Frontal cortex (tissue), 4 donors: ENCODE data around the gene APOL1. TPM values are rescaled to one million over a fixed set of nuclear protein-coding genes. Genes with fewer than 3 reads are reported as not detected.
"Not testable (repeated sequence)": the region's sequence is repeated elsewhere in the genome, so short reads cannot be mapped to it uniquely, and the experiment has no call there.

Source experiments
- DNase-seq, 2 donors: peaks; one replicate each; pipeline ENCODE4 v3.0.0; 2012; ENCODE audit warnings: low spot score in 2 of 2
- FAIRE-seq: peaks from 2 replicates; lab custom pipeline; 2012; peaks lifted over from hg19 to GRCh38; lab: Jason Lieb, UNC
- total RNA-seq: library from RNA; depleted of rRNA; stranded (reverse); fragments of >200 nt; gene quantifications from one replicate; pipeline ENCODE4 v1.2.3, GENCODE V29; 2014
- donor health status: control.
- donor health status: control.
- donor health status: control.

APOL1 gene
- total RNA-seq, 1 donor from 2014 or later, result 1.2 TPM

DNA sequence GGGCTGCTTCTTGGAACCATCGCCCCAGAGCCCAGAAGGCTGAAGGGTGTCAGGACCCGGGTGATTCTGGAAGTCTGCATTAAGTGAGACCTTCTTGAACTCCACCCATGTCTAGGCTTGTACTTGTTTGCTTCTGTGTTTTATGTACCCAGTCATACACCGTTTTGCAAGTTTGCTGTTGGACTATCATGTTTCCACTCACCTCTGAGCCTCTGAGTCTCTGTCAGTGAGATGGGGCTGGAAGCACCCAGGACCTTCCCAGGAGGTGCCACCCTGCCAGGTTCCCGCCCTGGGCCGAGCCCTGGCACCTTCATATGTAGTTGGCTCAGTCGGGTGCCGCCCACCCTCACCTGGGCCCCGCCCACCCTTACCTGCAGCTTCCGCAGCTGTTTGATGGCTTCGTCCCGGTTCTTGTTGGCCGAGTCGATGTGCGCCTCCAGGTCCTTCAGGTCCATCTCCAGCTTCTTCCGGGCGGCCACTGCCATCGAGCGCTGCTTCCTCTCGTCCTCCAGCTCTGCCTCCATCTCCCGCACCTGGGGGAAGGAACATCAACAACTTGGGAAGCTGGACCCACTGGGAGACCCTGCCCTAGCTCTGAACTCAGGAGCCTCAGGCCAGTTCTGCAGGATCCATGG is 35.1 kb downstream of the APOL1 start:
- FAIRE-seq, result no peak

DNA sequence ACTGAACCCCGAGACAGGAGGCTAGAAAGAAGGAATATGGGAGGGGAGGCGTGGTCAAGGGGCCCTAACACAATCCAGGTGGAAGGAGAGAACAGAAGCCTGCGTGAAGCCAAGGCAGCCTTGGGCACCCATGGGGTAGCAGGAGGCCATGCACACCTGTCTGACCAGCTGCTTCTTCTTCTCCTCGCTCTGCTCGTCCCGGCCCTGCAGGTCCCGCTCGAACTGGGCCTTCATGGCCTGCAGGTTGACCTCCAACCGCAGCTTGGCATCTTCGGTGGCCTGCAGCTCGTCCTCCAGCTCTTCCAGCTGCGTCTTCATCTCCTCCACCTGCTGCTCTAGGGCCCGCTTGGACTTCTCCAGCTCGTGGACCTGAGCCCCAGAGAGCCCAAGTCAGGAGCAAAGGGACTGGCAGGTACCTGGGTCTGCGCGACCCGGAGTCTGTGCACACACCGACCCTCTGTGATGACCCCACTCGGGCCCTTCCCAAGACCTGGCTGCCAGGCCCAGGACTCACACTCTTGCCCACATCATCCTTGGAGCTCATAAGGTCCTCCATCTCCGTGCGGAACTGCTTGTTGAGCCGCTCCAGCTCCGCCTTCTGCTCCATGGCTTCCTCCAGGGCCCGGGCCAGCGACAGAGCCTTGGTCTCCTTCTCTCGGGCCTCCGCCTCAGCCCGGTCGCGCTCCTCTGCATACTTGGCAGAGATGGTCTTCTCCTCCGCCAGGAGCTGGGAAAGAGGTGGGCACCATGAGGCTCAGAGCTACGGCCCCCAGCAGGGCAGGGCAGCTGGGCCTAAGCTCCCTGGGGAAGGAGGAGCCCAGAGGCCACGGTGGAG is 35.9 kb downstream of the APOL1 start:
- FAIRE-seq (no peak), DNase-seq (peak in 1 of 2 donors; percentile 17)

More for the DNA sequence above, 35.1 kb downstream of the APOL1 start:
- peak in 1 of 2 donors; percentile 17 for DNase-seq

DNA sequence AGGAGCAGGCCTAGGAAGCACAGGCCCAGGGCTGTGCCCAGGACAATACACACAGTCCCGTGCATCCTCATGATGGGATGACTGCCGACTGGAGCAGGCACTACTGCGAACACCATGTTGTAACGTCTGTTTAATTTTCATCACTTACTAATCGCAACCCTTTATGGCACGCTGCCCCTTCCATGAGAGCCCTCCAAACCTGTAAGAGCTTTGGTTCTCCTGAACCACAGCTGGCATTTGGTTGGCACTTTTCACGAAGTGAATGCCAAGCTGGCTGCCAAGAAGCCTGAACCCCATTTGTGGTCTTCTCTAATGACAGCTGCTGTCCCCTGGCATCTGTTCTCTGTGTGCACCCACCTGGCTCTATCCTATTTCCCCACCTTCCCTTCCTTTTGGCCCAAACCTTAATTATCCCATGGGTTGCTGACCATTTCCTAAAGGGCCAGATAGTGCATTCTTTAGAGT is 36.5 kb downstream of the APOL1 start:
- no peak for DNase-seq
- FAIRE-seq, result no peak

DNA sequence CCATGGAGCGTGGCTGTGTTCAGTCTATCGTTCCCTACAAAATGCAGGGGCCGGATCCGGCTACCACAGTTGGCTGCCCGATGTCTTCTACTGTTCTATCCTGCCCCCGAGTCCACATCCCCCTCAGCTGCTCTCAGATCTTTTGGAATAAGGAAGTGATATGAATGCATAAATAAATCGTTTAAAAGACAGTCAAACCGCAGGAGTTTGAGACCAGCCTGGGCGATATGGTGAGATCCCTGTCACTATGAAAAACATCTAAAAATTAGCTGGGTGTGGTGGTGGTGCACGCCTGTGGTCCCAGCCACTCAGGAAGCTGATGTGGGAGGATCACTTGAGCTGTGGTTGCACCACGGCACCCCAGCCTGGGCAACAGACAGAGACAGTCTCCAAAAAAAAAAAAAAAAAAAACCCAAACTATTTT is 37.0 kb downstream of the APOL1 start:
- not testable (repeated sequence) for FAIRE-seq, DNase-seq

DNA sequence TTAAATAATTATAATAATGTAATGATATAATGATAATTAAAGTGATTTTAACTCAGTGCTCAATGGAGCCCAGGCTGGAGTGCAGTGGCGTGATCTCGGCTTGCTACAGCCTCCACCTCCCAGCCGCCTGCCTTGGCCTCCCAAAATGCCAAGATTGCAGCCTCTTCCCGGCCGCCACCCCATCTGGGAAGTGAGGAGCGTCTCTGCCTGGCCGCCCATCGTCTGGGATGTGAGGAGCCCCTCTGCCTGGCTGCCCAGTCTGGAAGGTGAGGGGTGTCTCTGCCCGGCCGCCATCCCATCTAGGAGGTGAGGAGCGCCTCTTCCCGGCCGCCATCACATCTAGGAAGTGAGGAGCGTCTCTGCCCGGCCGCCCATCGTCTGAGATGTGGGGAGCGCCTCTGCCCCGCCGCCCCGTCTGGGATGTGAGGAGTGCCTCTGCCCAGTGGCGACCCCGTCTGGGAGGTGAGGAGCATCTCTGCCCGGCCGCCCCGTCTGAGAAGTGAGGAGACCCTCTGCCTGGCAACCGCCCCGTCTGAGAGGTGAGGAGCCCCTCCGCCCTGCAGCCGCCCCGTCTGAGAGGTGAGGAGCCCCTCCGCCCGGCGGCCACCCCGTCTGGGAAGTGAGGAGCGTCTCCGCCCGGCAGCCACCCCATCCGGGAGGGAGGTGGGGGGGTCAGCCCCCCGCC is 37.6 kb downstream of the APOL1 start:
- not testable (repeated sequence) for DNase-seq, FAIRE-seq

DNA sequence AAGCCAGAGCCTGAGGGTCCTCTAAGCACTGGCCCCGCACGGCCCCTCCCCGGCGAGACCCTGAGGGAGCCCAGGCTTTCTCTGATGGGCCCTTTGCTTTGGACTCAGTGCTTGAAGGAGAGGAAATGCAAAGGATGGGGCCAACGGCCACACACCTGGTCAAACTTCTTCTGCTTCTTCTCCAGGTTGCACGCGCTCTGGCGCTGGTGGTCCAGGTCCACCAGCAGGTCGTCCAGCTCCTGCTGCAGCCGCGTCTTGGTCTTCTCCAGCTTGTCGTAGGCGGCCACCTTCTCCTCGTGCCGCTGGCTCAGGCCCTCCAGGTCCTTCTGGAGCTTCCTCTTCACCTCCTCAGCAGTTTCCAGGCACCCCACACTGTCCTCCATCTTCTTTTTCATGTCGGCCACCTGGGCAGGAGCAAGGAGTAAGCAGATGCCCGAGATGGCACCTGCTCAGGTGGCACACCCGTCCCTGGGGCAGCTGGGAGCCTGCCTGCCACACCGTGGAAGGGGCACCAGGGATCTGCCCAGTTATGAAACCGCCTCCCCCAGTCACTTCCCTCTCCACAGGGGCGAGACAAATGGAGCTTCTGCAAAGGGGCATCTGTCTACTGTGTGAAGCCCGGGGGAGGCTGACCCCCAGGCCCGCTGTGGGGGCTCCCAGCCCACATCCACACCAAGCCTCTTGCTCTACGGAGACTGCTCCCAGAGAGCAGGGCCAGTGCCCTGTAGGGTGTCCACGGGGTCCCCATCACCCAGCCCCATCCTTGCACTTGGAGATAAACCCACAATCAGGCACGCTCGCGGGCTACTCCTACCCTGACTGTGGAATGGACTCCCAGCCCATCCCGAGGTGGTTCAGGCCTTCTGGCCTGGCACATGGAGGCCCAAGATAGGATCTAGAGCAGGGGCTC is 39.2 kb downstream of the APOL1 start:
- no peak for FAIRE-seq
- no peak for DNase-seq

DNA sequence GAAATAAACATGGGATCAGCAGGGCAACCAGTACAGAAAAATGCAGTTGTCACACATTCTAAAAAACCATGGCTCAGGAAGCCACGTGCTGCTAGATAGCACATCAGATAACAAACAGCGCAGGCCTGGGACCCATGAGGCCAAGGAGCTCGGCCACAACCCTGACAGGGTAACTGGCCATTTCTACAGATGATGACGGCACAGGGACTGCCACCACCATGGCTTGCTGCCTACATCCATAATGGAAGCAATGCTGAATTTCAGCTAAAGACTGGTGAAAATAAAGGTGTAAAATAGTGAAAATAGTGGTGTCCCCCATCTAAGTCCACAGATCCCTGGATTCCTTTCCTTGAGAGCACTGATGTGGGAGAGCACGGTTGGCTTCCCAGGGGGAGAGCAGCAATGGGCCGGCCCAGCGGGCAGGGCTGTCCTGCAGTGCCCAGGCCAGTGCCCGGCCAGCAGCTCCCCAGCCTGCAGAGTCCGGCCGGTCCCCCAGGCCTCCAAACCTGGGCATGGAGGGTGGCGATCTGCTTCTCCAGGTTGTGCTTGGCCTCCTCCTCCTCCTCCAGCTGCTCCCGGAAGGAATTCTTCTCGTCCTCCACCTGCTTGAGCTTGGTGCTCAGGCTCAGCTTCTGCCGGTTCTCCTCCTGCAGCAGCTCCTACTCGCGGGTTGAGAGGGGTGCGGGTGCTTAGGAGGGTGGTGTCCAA is 40.0 kb downstream of the APOL1 start:
- FAIRE-seq (no peak), DNase-seq (no peak)

DNA sequence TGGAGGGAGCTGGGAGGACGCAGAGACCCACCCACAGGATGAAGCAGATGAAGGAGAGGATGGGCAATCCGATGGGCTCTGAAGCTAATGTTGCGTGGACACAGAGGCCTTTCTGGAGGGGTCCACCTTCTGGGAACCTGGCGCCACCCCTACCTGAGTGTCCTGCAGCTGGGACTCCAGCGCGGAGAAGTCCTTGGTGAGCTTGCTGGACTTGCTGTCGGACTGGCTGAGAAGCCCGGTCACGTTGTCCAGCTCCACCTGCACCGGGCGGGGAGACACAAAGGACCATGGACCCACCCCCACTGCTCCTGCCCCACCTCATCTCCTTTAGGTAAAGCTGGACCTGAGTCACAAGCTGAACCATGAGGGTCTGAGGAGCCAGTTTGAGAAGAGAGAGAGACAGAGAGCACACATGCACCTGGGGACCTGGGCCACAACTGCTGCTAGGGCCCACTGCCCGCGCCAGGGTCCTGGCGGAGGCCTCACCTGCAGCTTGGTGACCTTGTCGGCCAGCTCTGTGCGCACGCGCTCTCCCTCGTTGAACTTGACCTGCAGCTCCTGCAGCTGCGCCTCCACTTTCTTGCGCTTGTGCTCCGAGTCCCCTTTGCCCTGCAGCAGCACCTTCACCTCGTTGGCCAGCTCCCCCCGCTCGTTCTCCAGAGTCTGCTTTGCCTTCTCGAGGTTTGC is 40.8 kb downstream of the APOL1 start:
- DNase-seq (no peak), FAIRE-seq (no peak)

DNA sequence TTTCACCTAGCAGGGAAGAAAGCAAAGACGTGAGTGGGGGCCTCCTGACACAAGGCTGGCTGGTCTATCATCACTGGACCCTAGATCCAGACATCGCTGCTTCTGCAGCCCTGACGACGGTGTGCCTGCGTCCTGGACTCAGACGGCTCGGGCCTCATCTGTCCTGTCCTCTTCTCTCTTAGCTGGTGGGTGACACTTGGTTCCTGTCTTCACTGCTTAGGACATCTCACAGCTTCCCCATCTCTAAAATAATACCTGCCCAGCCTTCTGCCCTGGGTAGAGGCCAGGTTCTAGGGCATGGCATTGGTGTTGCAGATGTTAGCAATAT is 41.3 kb downstream of the APOL1 start:
- no peak for DNase-seq
- no peak for FAIRE-seq

DNA sequence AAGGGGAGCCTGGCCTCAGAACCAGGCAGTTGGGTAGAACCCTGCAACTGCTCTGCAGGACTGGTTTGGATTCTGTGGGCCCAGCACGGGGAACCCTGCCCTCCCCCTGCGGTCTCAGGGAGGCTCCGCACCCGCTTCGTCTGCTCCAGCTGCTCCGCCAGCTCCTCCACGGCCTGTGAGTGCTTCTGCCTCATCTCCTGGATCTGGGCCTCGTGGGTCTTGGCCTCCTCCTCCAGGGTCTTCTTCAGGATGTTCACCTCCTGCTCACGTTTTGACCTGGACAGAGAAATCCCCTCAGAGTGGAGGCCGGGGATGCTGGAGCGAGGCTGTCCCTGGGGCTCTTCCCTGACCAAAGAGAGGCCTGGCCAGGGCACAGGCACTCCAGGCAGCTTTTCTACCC is 41.9 kb downstream of the APOL1 start:
- FAIRE-seq (no peak), DNase-seq (no peak)

DNA sequence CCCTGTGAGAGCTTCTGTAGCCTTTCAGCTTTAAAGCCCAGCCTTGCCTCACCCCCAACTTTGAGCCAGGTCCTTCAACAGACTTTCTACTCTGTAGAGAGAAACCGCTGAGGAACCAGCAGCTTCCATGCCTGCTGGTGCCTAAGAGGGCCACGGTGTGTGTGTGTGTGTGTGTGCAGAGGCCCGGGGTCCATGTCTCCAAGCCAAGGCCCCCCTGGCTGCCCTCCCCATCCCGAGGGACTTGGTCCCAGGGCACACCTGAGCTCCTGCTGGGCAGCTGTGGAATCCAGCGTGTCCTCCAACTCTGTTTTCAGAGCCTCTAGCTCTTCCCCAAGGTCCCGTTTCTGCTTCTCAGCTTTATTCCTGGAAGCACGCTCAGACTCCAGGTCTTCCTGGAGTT is 42.3 kb downstream of the APOL1 start:
- no peak for FAIRE-seq

DNA sequence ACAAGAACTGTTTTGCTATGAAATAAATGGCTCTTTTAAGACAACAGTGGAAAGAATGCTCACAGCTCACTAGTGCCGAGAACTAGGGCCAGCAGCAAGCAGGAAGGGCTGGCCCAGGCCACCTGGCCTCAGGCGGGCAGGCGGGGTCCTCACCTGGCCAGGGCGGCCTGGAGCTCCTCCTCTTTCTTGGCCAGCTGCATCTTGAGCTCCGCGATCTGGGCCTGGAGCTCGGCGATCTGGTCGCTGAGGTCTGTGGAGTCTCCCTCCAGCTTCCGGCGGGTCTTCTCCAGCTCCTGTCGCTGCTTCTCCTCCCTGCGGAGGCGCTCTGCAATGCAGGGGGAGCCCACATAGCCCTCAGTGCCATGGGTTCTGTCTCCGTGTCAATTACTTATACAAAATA is 43.8 kb downstream of the APOL1 start:
- FAIRE-seq (no peak), DNase-seq (no peak)

More for the DNA sequence above, 42.3 kb downstream of the APOL1 start:
- DNase-seq, result no peak

DNA sequence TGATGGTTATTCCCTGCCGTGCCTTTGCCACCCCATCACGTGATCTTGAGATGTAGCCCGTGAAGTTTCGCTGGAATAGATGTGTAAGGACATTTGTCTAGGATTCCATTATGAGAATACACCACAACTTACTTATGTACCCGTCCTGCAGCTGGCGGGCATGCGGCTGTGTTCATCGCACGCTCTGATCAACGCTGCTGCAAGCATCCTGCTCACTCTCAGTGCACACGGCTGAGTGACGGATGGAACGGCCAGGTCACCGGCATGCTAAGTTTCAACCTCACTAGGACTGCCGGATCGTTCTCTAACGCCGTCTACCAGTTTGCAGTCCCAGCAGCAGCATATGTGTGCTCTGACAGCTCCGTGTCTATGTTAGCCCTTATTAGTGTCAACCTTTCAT is 44.6 kb downstream of the APOL1 start:
- no peak for FAIRE-seq
- no peak for DNase-seq

DNA sequence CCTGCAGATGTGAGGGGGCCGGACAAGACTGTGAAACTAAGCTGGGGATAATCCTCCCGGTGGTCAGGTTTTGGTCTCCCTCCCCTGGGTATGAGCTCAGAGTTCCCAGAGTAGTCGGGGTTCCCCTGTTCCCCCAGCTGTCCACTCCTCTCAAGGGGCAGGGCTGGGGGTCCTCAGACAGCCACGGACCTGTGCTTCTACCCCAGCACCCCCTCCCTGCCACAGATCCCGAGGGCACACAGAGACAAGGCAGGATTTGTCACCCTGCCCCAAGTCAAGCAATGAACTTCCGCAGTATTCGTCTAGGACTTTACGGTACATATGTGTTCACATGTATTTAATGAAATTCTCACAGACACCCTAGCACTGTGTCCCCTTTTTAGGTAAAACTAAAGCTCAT is 45.2 kb downstream of the APOL1 start:
- DNase-seq, result no peak
- no peak for FAIRE-seq

DNA sequence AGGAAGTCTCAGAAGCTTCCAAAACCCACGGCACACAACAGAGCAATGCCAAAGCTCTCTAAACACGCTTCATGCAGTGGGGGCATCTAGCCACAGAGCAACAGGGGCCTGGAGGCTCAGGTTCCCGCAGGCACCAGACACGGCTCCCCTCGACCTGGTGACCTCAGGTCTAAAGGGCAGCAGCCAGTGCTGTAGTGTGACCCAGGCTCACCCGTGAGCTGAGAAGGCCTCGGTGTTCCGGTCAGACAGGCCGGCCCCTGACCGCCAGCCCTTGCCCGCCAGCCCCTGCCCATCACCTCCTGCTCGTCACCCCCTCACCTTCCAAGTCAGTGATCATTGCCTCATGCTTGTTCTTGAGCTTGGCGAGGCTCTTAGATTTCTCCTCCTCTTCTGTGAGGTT is 45.7 kb downstream of the APOL1 start:
- FAIRE-seq (no peak), DNase-seq (no peak)

DNA sequence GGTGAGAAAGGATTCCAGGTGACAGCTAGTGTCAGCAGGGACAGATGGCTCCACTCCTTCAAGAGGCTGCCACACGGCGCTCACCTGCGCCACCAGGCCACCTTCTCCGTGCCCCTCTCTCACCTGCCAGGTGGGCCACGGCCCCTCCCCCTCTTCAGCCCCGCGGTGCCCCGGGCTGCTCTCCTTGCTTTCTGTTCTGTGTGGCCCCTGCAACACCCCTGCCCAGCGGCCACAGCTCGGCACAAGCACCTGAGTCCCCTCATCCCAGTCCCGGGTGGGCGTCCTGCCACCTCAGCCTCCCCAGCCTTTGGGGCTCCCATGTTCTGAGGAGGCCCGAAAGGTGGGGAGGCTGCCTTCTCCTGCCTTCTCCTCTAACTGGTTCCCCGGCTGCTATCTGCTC is 46.4 kb downstream of the APOL1 start:
- no peak for FAIRE-seq
- DNase-seq, result no peak

DNA sequence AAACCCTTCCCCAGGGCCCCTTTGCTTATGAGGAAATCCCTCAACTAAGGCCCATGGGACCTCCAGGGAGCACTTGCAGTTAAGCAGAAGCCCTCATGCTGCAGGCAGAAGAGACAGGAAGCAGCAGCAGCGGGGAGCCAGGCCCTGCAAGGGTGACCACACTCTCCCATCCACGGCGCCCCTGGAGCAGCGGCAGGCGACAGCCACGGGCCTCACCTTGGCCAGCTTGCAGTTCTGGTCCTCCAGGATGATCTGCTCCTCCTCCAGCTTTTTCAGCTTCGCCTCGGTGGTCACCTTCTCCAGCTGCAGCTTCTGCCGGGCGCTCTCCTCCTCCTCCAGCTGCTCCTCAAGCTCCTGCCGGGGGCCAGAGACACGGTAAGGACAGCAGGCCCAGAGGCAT is 47.0 kb downstream of the APOL1 start:
- DNase-seq (no peak), FAIRE-seq (no peak)

DNA sequence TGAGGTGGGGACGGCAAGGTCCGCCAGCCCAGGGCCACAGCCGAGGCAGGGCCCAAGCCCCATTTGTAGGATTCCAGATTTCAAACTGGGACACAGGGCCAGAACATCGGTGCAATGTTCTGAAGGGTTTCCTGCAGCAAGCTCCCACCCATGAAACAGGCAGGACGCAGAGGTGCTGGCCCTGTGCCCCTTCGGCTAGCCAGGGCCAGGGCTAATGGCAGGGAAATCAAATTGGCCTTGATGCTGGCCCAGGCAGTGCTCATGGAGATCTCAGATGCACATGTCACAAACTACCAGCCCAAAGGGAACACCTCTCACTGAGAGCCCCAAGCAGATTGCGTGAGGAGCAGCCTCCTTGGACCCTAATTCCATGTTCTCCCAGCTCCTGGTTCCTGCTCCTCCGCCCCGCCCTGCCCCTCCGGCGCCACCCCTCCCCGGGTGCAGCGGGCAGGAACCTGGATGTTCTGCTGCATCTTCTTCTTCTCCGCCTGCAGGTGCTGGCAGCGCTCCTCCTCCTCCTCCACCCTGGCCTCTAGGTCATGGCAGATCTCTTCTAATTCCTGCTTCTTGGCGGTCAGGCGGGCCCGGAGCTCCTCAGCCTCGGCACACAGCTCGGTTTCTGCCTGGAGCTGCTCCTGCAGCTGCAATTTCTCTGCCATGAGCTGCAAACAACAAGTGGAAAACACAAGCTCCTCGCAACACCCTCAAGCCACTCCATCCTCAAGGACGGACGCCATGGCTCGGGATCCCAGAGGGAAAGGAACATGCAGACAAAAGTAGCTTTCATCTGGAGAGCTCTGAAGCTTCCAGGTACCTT is 47.7 kb downstream of the APOL1 start:
- FAIRE-seq, result no peak
- DNase-seq, result no peak
